Measurements from ENCODE around the gene DIP2A. TPM values are rescaled to one million over a fixed set of nuclear protein-coding genes. Genes with fewer than 3 reads are reported as not detected.
"Not testable (repeated sequence)": the region's sequence is repeated elsewhere in the genome, so short reads cannot be mapped to it uniquely, and the experiment has no call there.

Gene DIP2A
- total and polyA plus RNA-seq, 2 experiments from 2014 or later = 19.8 to 24.6 TPM

- Histone ChIP-seq H3K4me2 (no peak overlapping the region), H3K36me3 (replicated peaks; ENCODE audit: insufficient read depth, low read depth) (no peaks in the 10 kb centered on the region)
- no peak for TF ChIP-seq EZH2phosphoT487 (IDR thresholded peaks at IDR 0.05; ENCODE audit: low read depth, severe bottlenecking, unreplicated experiment)
Observed at GRCh38 chr21:46442938-46443337, 15.8 kb upstream of the DIP2A start.

GRCh38 chr21:46443910-46444309 is 14.8 kb upstream of the DIP2A start:
- WGBS (ENCODE audit: low lambda C conversion rate, missing lambda C conversion rate) = 77% methylated on average over 8 of the region's 8 CpGs
- peak overlapping the region; percentile 77 for H3K27ac ChIP-seq
- H2AFZ ChIP-seq = no peak overlapping the region
- H3K4me2 ChIP-seq = no peak overlapping the region
- H3K4me1 ChIP-seq (ENCODE audit: insufficient read depth) = no peaks in the 10 kb centered on the region
- TF ChIP-seq EZH2 (IDR thresholded peaks at IDR 0.05; ENCODE audit: borderline replicate concordance) (no peak), CTCF (IDR thresholded peaks at IDR 0.05; ENCODE audit: poor library complexity) (no peak), EZH2phosphoT487 (IDR thresholded peaks at IDR 0.05; ENCODE audit: low read depth, severe bottlenecking, unreplicated experiment) (no peak)
- H3K9me3 ChIP-seq (ENCODE audit: low read depth) = peaks cover under 1% of the 10 kb centered on the region
- no peaks in the 10 kb centered on the region for H4K20me1 ChIP-seq (ENCODE audit: insufficient read depth, poor library complexity, severe bottlenecking)
- no peaks in the 10 kb centered on the region for H3K27me3 ChIP-seq
- H3K4me3 ChIP-seq = no peak overlapping the region
- no peak for DNase-seq (ENCODE audit: low spot score)
- H3K36me3 ChIP-seq (replicated peaks; ENCODE audit: insufficient read depth, low read depth) = no peaks in the 10 kb centered on the region
- no peaks in the 10 kb centered on the region for H3K9me2 ChIP-seq (replicated peaks; ENCODE audit: insufficient read depth)
- no peaks in the 10 kb centered on the region for H3K79me2 ChIP-seq

More at GRCh38 chr21:46442938-46443337, 15.8 kb upstream of the DIP2A start:
- Histone ChIP-seq H2AFZ (no peak overlapping the region), H3K4me3 (no peak overlapping the region), H3K9me3 (ENCODE audit: low read depth) (no peaks in the 10 kb centered on the region), H3K79me2 (no peaks in the 10 kb centered on the region), H4K20me1 (ENCODE audit: insufficient read depth, poor library complexity, severe bottlenecking) (no peaks in the 10 kb centered on the region), H3K27me3 (no peaks in the 10 kb centered on the region), H3K4me1 (ENCODE audit: insufficient read depth) (no peaks in the 10 kb centered on the region), H3K27ac (peak overlapping the region; percentile 20), H3K9me2 (replicated peaks; ENCODE audit: insufficient read depth) (no peaks in the 10 kb centered on the region)
- 86% methylated on average over 15 of the region's 15 CpGs for WGBS (ENCODE audit: low lambda C conversion rate, missing lambda C conversion rate)
- DNase-seq (ENCODE audit: low spot score) = no peak

- no peak overlapping the region for H3K27ac ChIP-seq
- 93% methylated on average over 5 of the region's 5 CpGs for WGBS (ENCODE audit: low lambda C conversion rate, missing lambda C conversion rate)
Observed at GRCh38 chr21:46448108-46448507, 10.6 kb upstream of the DIP2A start.

GRCh38 chr21:46448855-46449254 is 9.8 kb upstream of the DIP2A start:
- H3K9me2 ChIP-seq (replicated peaks; ENCODE audit: insufficient read depth); H3K4me1 ChIP-seq (ENCODE audit: insufficient read depth); H4K20me1 ChIP-seq (ENCODE audit: insufficient read depth, poor library complexity, severe bottlenecking); H3K4me2 ChIP-seq; H3K4me3 ChIP-seq; DNase-seq (ENCODE audit: low spot score); H3K9me3 ChIP-seq (ENCODE audit: low read depth); H3K36me3 ChIP-seq (replicated peaks; ENCODE audit: insufficient read depth, low read depth); H3K27me3 ChIP-seq; H2AFZ ChIP-seq; H3K27ac ChIP-seq: not testable (repeated sequence)
- 94% methylated on average over 6 of the region's 6 CpGs for WGBS (ENCODE audit: low lambda C conversion rate, missing lambda C conversion rate)
- peaks cover 18% of the 10 kb centered on the region for H3K79me2 ChIP-seq

More at GRCh38 chr21:46448108-46448507, 10.6 kb upstream of the DIP2A start:
- Histone ChIP-seq H3K9me3 (ENCODE audit: low read depth) (peaks cover 4% of the 10 kb centered on the region), H4K20me1 (ENCODE audit: insufficient read depth, poor library complexity, severe bottlenecking) (no peaks in the 10 kb centered on the region), H3K4me1 (ENCODE audit: insufficient read depth) (no peaks in the 10 kb centered on the region), H3K36me3 (replicated peaks; ENCODE audit: insufficient read depth, low read depth) (no peaks in the 10 kb centered on the region), H3K9me2 (replicated peaks; ENCODE audit: insufficient read depth) (no peaks in the 10 kb centered on the region), H3K27me3 (no peaks in the 10 kb centered on the region), H3K4me3 (no peak overlapping the region), H2AFZ (no peak overlapping the region), H3K79me2 (peaks cover 18% of the 10 kb centered on the region), H3K4me2 (no peak overlapping the region)
- no peak for DNase-seq (ENCODE audit: low spot score)
- TF ChIP-seq EZH2 (IDR thresholded peaks at IDR 0.05; ENCODE audit: borderline replicate concordance) (no peak), CTCF (IDR thresholded peaks at IDR 0.05; ENCODE audit: poor library complexity) (no peak), EZH2phosphoT487 (IDR thresholded peaks at IDR 0.05; ENCODE audit: low read depth, severe bottlenecking, unreplicated experiment) (no peak)

Measured in hepatocyte (in vitro differentiated cells).